GM23248 (cell line): ENCODE results near the gene RND1. TPM values are rescaled to one million over a fixed set of nuclear protein-coding genes. Genes with fewer than 3 reads are reported as not detected.
"Not testable (repeated sequence)": the region's sequence is repeated elsewhere in the genome, so short reads cannot be mapped to it uniquely, and the experiment has no call there.

Experiments used
- DNase-seq: peaks from one replicate; pipeline ENCODE4 v3.0.0-alpha.2; 2015
- H2AFZ ChIP-seq: fragments of 200-600 bp; sonication (generic); 2 replicates; pipeline ENCODE4 v1.6.1; 2016; ENCODE audit warnings: antibody characterized with exemption
- H3F3A ChIP-seq: fragments of 200-600 bp; sonication (generic); 2 replicates; pipeline ENCODE4 v1.6.1; 2016; ENCODE audit warnings: mild to moderate bottlenecking, antibody characterized with exemption, mixed run types; ENCODE audit not compliant: insufficient read depth
- H3K27ac ChIP-seq: fragments of 200-600 bp; sonication (generic); 2 replicates; pipeline ENCODE4 v1.5.1; 2016; ENCODE audit warnings: mild to moderate bottlenecking
- H3K27me3 ChIP-seq: fragments of 200-600 bp; sonication (generic); replicated peaks from 2 replicates; pipeline ENCODE4 v1.6.1; 2016; ENCODE audit warnings: mild to moderate bottlenecking; ENCODE audit not compliant: insufficient read depth
- H3K36me3 ChIP-seq: fragments of 200-600 bp; sonication (generic); 2 replicates; pipeline ENCODE4 v1.6.1; 2016; ENCODE audit warnings: low read depth, mild to moderate bottlenecking
- H3K4me1 ChIP-seq: fragments of 200-600 bp; sonication (generic); 2 replicates; pipeline ENCODE4 v1.6.1; 2016; ENCODE audit warnings: mild to moderate bottlenecking; ENCODE audit not compliant: insufficient read depth
- H3K4me2 ChIP-seq: fragments of 200-600 bp; sonication (generic); one replicate; pipeline ENCODE4 v1.6.1; 2016; ENCODE audit warnings: mild to moderate bottlenecking; ENCODE audit not compliant: unreplicated experiment
- H3K4me3 ChIP-seq: fragments of 200-600 bp; sonication (generic); 2 replicates; pipeline ENCODE4 v1.5.1; 2016; ENCODE audit warnings: mild to moderate bottlenecking
- H3K79me2 ChIP-seq: fragments of 200-600 bp; sonication (generic); 2 replicates; pipeline ENCODE4 v1.6.1; 2016; ENCODE audit warnings: mild to moderate bottlenecking; ENCODE audit not compliant: insufficient read depth
- H3K9ac ChIP-seq: fragments of 200-600 bp; sonication (generic); 2 replicates; pipeline ENCODE4 v1.6.1; 2016; ENCODE audit warnings: mild to moderate bottlenecking
- H3K9me2 ChIP-seq: fragments of 200-600 bp; sonication (generic); 2 replicates; pipeline ENCODE4 v1.6.1; 2016; ENCODE audit warnings: mixed run types, mild to moderate bottlenecking, moderate library complexity; ENCODE audit not compliant: insufficient read depth
- H3K9me3 ChIP-seq: fragments of 200-600 bp; sonication (generic); one replicate; pipeline ENCODE4 v1.6.1; 2017; ENCODE audit warnings: low read depth
- H4K20me1 ChIP-seq: fragments of 200-600 bp; sonication (generic); 2 replicates; pipeline ENCODE4 v1.6.0; 2016; ENCODE audit not compliant: insufficient read depth
- EZH2 ChIP-seq: fragments of 200-600 bp; sonication (generic); IDR thresholded peaks from 2 replicates; pipeline ENCODE4 v1.6.1; 2018; ENCODE audit warnings: antibody characterized with exemption, mild to moderate bottlenecking; ENCODE audit not compliant: insufficient read depth, poor library complexity, severe bottlenecking
- EZH2phosphoT487 ChIP-seq: fragments of 200-600 bp; sonication (generic); IDR thresholded peaks from 2 replicates; pipeline ENCODE4 v1.6.1; 2018; ENCODE audit warnings: antibody characterized with exemption, moderate library complexity, mild to moderate bottlenecking, low read depth; ENCODE audit not compliant: insufficient read depth
- WGBS, 2 experiments: methylation state at CpG; one replicate each; pipeline ENCODE4 v1.1.6; 2015 to 2017; ENCODE audit warnings: low lambda C conversion rate in 2 of 2, low coverage in 1 of 2; ENCODE audit errors: missing lambda C conversion rate in 2 of 2; 5-methylcytosine and 5-hydroxymethylcytosine counted together
- in situ Hi-C: fragments of 300-500 bp; cut with MboI; formaldehyde crosslinking; loops from 2 replicates; pipeline ENCODE4 v1.15.0; 2020
- polyA plus RNA-seq: library from polyadenylated mRNA; unstranded; fragments of >200 nt; fragmentation: Nextera tagmentation; extraction: Ambion mirVana; gene quantifications from 2 replicates; pipeline ENCODE4 v1.2.1, GENCODE V29; 2016
- total RNA-seq: library from RNA; depleted of rRNA; stranded (reverse); fragments of >200 nt; shearing (Covaris generic); gene quantifications from 2 replicates; pipeline ENCODE4 v1.2.3, GENCODE V29; 2014; rRNA removed

The RND1 gene
- total RNA-seq (0.32 TPM in 1 of 2 replicates, not detected in the other), polyA plus RNA-seq (0.13 TPM in 1 of 2 replicates, not detected in the other)

- H3K79me2 ChIP-seq, result no peaks in the 10 kb centered on the region
- H3K4me3 ChIP-seq, result peak within 1 kb of the TSS; percentile 77
- DNase-seq, result peak; percentile 94
- H3K4me2 ChIP-seq, result peak within 1 kb of the TSS; percentile 77
- TF ChIP-seq EZH2phosphoT487 (no peak), EZH2 (no peak)
- H3K36me3 ChIP-seq, result no peaks in the 10 kb centered on the region
- no peaks in the 10 kb centered on the region for H3K4me1 ChIP-seq
- in situ Hi-C loops, result no loop called here
- no peaks in the 10 kb centered on the region for H3K9me3 ChIP-seq
- no peak within 1 kb of the TSS for H3K27ac ChIP-seq
- 1 to 3% methylated on average over 29 to 32 of the region's 32 CpGs for WGBS, 2 experiments
- H3K9me2 ChIP-seq, result no peaks in the 10 kb centered on the region
- H3K27me3 ChIP-seq, result peaks cover 30% of the 10 kb centered on the region
- no peaks in the 10 kb centered on the region for H3F3A ChIP-seq
- H3K9ac ChIP-seq, result peak within 1 kb of the TSS; percentile 42
- peak within 1 kb of the TSS; percentile 83 for H2AFZ ChIP-seq
- no peaks in the 10 kb centered on the region for H4K20me1 ChIP-seq
Observed at GRCh38 chr12:48865281-48866051, at the start of gene RND1. Gene RND1, minus strand, starts transcription at chr12:48865870. Its CDS starts 103 bp downstream, at chr12:48865767.

GRCh38 chr12:48910196-48910595, 44.5 kb upstream of the RND1 start:
- H3K9ac ChIP-seq, result no peak overlapping the region
- H3K4me1 ChIP-seq, result no peaks in the 10 kb centered on the region
- DNase-seq, result no peak
- no peaks in the 10 kb centered on the region for H3K36me3 ChIP-seq
- no peaks in the 10 kb centered on the region for H4K20me1 ChIP-seq
- H2AFZ ChIP-seq, result no peak overlapping the region
- H3K4me2 ChIP-seq, result no peak overlapping the region
- no peak for TF ChIP-seq EZH2
- TF ChIP-seq EZH2phosphoT487, result no peak
- H3K4me3 ChIP-seq, result no peak overlapping the region
- no peaks in the 10 kb centered on the region for H3K9me2 ChIP-seq
- H3K27me3 ChIP-seq, result no peaks in the 10 kb centered on the region
- H3K79me2 ChIP-seq, result no peaks in the 10 kb centered on the region
- no peaks in the 10 kb centered on the region for H3K9me3 ChIP-seq
- no peak overlapping the region for H3K27ac ChIP-seq
- in situ Hi-C loops, result no loop called here
- H3F3A ChIP-seq, result no peaks in the 10 kb centered on the region

- H4K20me1 ChIP-seq, H3K36me3 ChIP-seq, H3K4me2 ChIP-seq, H3K4me1 ChIP-seq, H3K4me3 ChIP-seq, H3K27ac ChIP-seq, in situ Hi-C loops, H3K9me2 ChIP-seq, H3K79me2 ChIP-seq, H3K9me3 ChIP-seq, H2AFZ ChIP-seq, H3K27me3 ChIP-seq, DNase-seq, H3F3A ChIP-seq, H3K9ac ChIP-seq: not testable (repeated sequence)
- 88 to 93% methylated on average over 9 to 11 of the region's 11 CpGs for WGBS, 2 experiments
Observed at GRCh38 chr12:48909698-48910097, 44.0 kb upstream of the RND1 start.

DNA sequence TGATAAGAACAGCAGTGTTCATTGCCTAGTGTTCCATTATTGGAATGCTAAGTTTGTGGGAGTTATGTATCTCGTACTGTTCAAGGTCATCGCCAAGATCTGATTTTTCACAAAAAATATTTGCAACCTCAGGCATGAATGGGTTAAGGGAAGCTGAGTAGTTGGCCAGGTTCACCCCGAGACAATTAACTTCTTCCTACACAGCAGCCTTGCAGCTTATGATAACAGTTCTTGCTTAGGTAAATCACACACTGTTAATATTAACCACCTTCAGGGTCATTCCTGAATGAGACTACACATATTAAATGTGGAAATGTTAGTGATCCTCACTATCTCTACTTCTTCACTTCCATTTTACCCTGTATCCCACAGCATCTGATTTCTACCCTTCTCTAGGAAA, 41.6 kb upstream of the RND1 start:
- no peak overlapping the region for H3K4me3 ChIP-seq
- no peaks in the 10 kb centered on the region for H3K4me1 ChIP-seq
- WGBS, 2 experiments, result 63 to 67% methylated on average over 3 of the region's 3 CpGs
- no peak overlapping the region for H2AFZ ChIP-seq
- TF ChIP-seq EZH2phosphoT487 (no peak), EZH2 (no peak)
- in situ Hi-C loops, result no loop called here
- H3K27ac ChIP-seq, result no peak overlapping the region
- no peaks in the 10 kb centered on the region for H4K20me1 ChIP-seq
- H3K9me2 ChIP-seq, result no peaks in the 10 kb centered on the region
- no peaks in the 10 kb centered on the region for H3F3A ChIP-seq
- no peaks in the 10 kb centered on the region for H3K79me2 ChIP-seq
- no peak for DNase-seq
- H3K9ac ChIP-seq, result no peak overlapping the region
- no peaks in the 10 kb centered on the region for H3K36me3 ChIP-seq
- no peaks in the 10 kb centered on the region for H3K9me3 ChIP-seq
- H3K27me3 ChIP-seq, result no peaks in the 10 kb centered on the region
- no peak overlapping the region for H3K4me2 ChIP-seq

- WGBS, 2 experiments, result 3 to 5% methylated on average over 19 of the region's 19 CpGs
- Histone ChIP-seq H3F3A (0 out of 2 replicates have a peak, but pooled peaks cover 9% of the 10 kb centered on the region), H3K79me2 (no peaks in the 10 kb centered on the region)
Observed at GRCh38 chr12:48903982-48904411, 38.3 kb upstream of the RND1 start.

More at GRCh38 chr12:48903982-48904411, 38.3 kb upstream of the RND1 start:
- in situ Hi-C loops, result no loop called here
- peak overlapping the region; percentile 76 for H3K4me3 ChIP-seq
- DNase-seq, result peak; percentile 82
- H3K9ac ChIP-seq, result peak overlapping the region; percentile 65
- no peaks in the 10 kb centered on the region for H3K9me3 ChIP-seq
- H4K20me1 ChIP-seq, result no peaks in the 10 kb centered on the region
- no peak overlapping the region for H3K27ac ChIP-seq
- H3K27me3 ChIP-seq, result no peaks in the 10 kb centered on the region
- TF ChIP-seq EZH2 (no peak), EZH2phosphoT487 (no peak)
- H2AFZ ChIP-seq, result peak overlapping the region; percentile 87
- peak overlapping the region; percentile 81 for H3K4me2 ChIP-seq
- H3K9me2 ChIP-seq, result no peaks in the 10 kb centered on the region
- H3K4me1 ChIP-seq, result no peaks in the 10 kb centered on the region
- no peaks in the 10 kb centered on the region for H3K36me3 ChIP-seq
